MCF 10A (cell line): ENCODE results near the gene NRIP2. TPM values are rescaled to one million over a fixed set of nuclear protein-coding genes. Genes with fewer than 3 reads are reported as not detected.

Source experiments
- Bru-seq: library from RNA; stranded (reverse); fragments of 400-500 nt; gene quantifications from one replicate; lab custom pipeline; 2021; lab: Mats Ljungman, UMichigan
- BruChase-seq, 2 experiments: library from RNA; stranded (reverse); fragments of 400-500 nt; gene quantifications; one replicate each; lab custom pipeline; 2021; lab: Mats Ljungman, UMichigan
- BruUV-seq: library from RNA; stranded (reverse); fragments of 400-500 nt; replicated peaks from 2 replicates; lab custom pipeline; 2021; lab: Mats Ljungman, UMichigan
- CTCF ChIA-PET: fragments of 300-600 bp; sonication (Branson Sonifier 250); formaldehyde crosslinking; extraction: SDS; loops from one replicate; lab custom pipeline; 2021; ENCODE audit warnings: antibody characterized with exemption, inconsistent platforms; lab: Yijun Ruan, JAX
- POLR2A ChIA-PET: fragments of 300-600, 350-650 bp; sonication (Branson Sonifier 250); formaldehyde crosslinking; extraction: SDS; loops from one replicate; lab custom pipeline; 2020; ENCODE audit warnings: antibody characterized with exemption, inconsistent platforms; lab: Yijun Ruan, JAX
- DNase-seq: peaks from one replicate; pipeline ENCODE4 v3.0.0-alpha.2; 2018; ENCODE audit not compliant: unreplicated experiment
- H3K27ac Mint-ChIP-seq: one replicate; pipeline ENCODE4 v1.8.0; 2022; ENCODE audit warnings: mild to moderate bottlenecking, low read depth, mixed read lengths; ENCODE audit not compliant: unreplicated experiment
- H3K27me3 Mint-ChIP-seq: one replicate; pipeline ENCODE4 v1.8.0; 2022; ENCODE audit warnings: mixed read lengths; ENCODE audit not compliant: insufficient read depth, unreplicated experiment
- H3K36me3 Mint-ChIP-seq: one replicate; pipeline ENCODE4 v1.8.0; 2022; ENCODE audit warnings: mild to moderate bottlenecking, moderate library complexity, mixed read lengths; ENCODE audit not compliant: insufficient read depth, unreplicated experiment
- H3K4me1 Mint-ChIP-seq: one replicate; pipeline ENCODE4 v1.8.0; 2022; ENCODE audit warnings: mixed read lengths; ENCODE audit not compliant: insufficient read depth, unreplicated experiment
- H3K4me3 Mint-ChIP-seq: one replicate; pipeline ENCODE4 v1.8.0; 2022; ENCODE audit warnings: mild to moderate bottlenecking, moderate library complexity, mixed read lengths; ENCODE audit not compliant: unreplicated experiment
- H3K9me3 Mint-ChIP-seq: one replicate; pipeline ENCODE4 v1.8.0; 2022; ENCODE audit warnings: mixed read lengths; ENCODE audit not compliant: unreplicated experiment
- intact Hi-C: fragments of 100-400 bp; cut with micrococcal nuclease; formaldehyde crosslinking; loops from 2 replicates; pipeline ENCODE4 v1.14.1; 2022
- long read RNA-seq: library from polyadenylated mRNA; stranded (forward); transcript quantifications from one replicate; pipeline ENCODE4 v2.0.0, GENCODE V29; 2022
- total RNA-seq: library from RNA; stranded (reverse); gene quantifications from 2 replicates; pipeline ENCODE4 v1.2.3, GENCODE V29; 2022
- TF ChIP-seq, protein P1 (sequence below): fragments of 200-600 bp; IDR thresholded peaks from one replicate; pipeline ENCODE4 v1.8.0; 2022; ENCODE audit warnings: antibody characterized with exemption, mild to moderate bottlenecking; ENCODE audit not compliant: unreplicated experiment

The NRIP2 gene, protein sequence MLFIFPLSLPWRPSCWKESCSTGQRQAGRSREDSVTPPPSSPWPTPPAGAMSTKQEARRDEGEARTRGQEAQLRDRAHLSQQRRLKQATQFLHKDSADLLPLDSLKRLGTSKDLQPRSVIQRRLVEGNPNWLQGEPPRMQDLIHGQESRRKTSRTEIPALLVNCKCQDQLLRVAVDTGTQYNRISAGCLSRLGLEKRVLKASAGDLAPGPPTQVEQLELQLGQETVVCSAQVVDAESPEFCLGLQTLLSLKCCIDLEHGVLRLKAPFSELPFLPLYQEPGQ
- total RNA-seq = not detected in 2 replicates
- not detected for Bru-seq, nascent RNA
- not detected for BruChase-seq, experiment 1, labeled RNA remaining after a 6-hour chase
- BruChase-seq, experiment 2, labeled RNA remaining after a 2-hour chase = not detected
- long read RNA-seq = 0 reads

- ChIA-PET CTCF (interaction anchor here (0.8 to 1.3 kb wide), 2 partner anchors 21 kb away, joined by 4 to 6 read pairs; no protein-coding TSS in a partner anchor), POLR2A (no interaction called here)
- intact Hi-C loops = no loop called here
- no peak within 1 kb of the TSS for H3K27ac Mint-ChIP-seq
- H3K27me3 Mint-ChIP-seq = no peaks in the 10 kb centered on the region
- peaks cover 20% of the 10 kb centered on the region for H3K36me3 Mint-ChIP-seq
- H3K4me3 Mint-ChIP-seq = no peak within 1 kb of the TSS
- no peaks in the 10 kb centered on the region for H3K9me3 Mint-ChIP-seq
- no peaks in the 10 kb centered on the region for H3K4me1 Mint-ChIP-seq
- TF ChIP-seq, protein P1, sequence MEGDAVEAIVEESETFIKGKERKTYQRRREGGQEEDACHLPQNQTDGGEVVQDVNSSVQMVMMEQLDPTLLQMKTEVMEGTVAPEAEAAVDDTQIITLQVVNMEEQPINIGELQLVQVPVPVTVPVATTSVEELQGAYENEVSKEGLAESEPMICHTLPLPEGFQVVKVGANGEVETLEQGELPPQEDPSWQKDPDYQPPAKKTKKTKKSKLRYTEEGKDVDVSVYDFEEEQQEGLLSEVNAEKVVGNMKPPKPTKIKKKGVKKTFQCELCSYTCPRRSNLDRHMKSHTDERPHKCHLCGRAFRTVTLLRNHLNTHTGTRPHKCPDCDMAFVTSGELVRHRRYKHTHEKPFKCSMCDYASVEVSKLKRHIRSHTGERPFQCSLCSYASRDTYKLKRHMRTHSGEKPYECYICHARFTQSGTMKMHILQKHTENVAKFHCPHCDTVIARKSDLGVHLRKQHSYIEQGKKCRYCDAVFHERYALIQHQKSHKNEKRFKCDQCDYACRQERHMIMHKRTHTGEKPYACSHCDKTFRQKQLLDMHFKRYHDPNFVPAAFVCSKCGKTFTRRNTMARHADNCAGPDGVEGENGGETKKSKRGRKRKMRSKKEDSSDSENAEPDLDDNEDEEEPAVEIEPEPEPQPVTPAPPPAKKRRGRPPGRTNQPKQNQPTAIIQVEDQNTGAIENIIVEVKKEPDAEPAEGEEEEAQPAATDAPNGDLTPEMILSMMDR = no peak
- no peak for DNase-seq
- no TSS peak for BruUV-seq
Measured at GRCh38 chr12:2834581-2835491, at the start of gene NRIP2. NRIP2 (minus strand) TSS chr12:2835035; CDS start chr12:2834983, 52 bp downstream.

DNA sequence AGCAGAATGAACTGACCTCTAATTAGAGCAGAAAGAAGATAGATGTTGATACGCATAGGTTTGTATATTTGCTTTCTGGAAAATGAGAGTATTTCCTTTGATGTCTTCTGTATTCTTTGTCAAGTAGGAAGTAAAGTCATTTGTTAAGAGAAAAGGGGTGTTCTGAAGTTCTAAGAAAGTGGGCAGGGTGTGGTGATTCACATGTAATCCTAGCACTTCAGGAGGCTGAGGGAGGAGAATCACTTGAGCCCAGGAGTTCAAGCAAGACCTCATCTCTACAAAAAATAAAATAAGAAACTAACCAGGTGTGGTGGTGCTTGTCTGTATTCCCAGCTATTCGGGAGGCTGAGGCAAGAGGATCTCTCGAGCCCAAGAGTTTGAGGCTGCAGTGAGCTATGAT lies 45.0 kb upstream of the NRIP2 start:
- CTCF ChIA-PET = interaction anchor here (0.7 to 1.7 kb wide), 4 partner anchors 139 to 577 kb away, joined by 3 to 5 read pairs (median 3); no protein-coding TSS in a partner anchor
- intact Hi-C loops = no loop called here
- peaks cover 28% of the 10 kb centered on the region for H3K4me1 Mint-ChIP-seq
- no peaks in the 10 kb centered on the region for H3K27me3 Mint-ChIP-seq
- no peak overlapping the region for H3K4me3 Mint-ChIP-seq
- no peaks in the 10 kb centered on the region for H3K9me3 Mint-ChIP-seq
- POLR2A ChIA-PET = interaction anchor here (1.9 kb wide), 1 partner anchor 10 kb away, joined by 20 read pairs; the partner anchor contains the start of gene TULP3
- H3K27ac Mint-ChIP-seq = no peak overlapping the region
- TF ChIP-seq, protein P1 = no peak
- BruUV-seq = no TSS peak
- H3K36me3 Mint-ChIP-seq = peaks cover 30% of the 10 kb centered on the region
- no peak for DNase-seq

- ChIA-PET POLR2A (interaction anchor here (0.5 to 2.7 kb wide), 16 partner anchors 9 to 986 kb away, joined by 3 to 29 read pairs (median 3); partner anchors contain the start of genes FKBP4, TEAD4 and TULP3), CTCF (interaction anchor here (0.6 to 2.7 kb wide), 6 partner anchors 10 to 1683 kb away, joined by 3 to 9 read pairs (median 6); no protein-coding TSS in a partner anchor)
- no TSS peak for BruUV-seq
- H3K9me3 Mint-ChIP-seq = no peaks in the 10 kb centered on the region
- intact Hi-C loops = loop anchor here (1.0 kb wide), 1 partner anchor 7 kb away; no protein-coding TSS in a partner anchor
- peak; percentile 36 for DNase-seq
- TF ChIP-seq, protein P1 = no peak
- peaks cover 23% of the 10 kb centered on the region for H3K4me1 Mint-ChIP-seq
- H3K27me3 Mint-ChIP-seq = no peaks in the 10 kb centered on the region
- peaks cover 24% of the 10 kb centered on the region for H3K36me3 Mint-ChIP-seq
- peak overlapping the region; percentile 98 for H3K27ac Mint-ChIP-seq
- H3K4me3 Mint-ChIP-seq = peak overlapping the region; percentile 97
Measured at GRCh38 chr12:2877953-2878732, 43.3 kb upstream of the NRIP2 start.
